Osteoblast (primary cell): Measurements from ENCODE around the gene ZNF22. TPM values are rescaled to one million over a fixed set of nuclear protein-coding genes. Genes with fewer than 3 reads are reported as not detected.
A peak's percentile ranks its signal among the peaks of the same experiment; 100 is the strongest.

ENCODE experiments used
- DNase-seq: peaks from one replicate; pipeline ENCODE4 v3.0.0; 2011; ENCODE audit warnings: low spot score, mixed read lengths; ENCODE audit not compliant: insufficient read length; ENCODE audit errors: missing footprints
- H2AFZ ChIP-seq: 2 replicates; pipeline ENCODE4 v1.6.0; 2011; ENCODE audit warnings: mild to moderate bottlenecking, low read length
- H3K27ac ChIP-seq: 2 replicates; pipeline ENCODE4 v1.5.1; 2011; ENCODE audit warnings: mild to moderate bottlenecking, low read depth, low read length, moderate library complexity
- H3K27me3 ChIP-seq: 2 replicates; pipeline ENCODE4 v1.6.0; 2012; ENCODE audit warnings: mild to moderate bottlenecking, control low read depth, inconsistent platforms, low read length, moderate library complexity; ENCODE audit not compliant: insufficient read depth
- H3K36me3 ChIP-seq: 2 replicates; pipeline ENCODE4 v1.5.1; 2011; ENCODE audit warnings: mild to moderate bottlenecking, low read length, control low read depth, moderate library complexity; ENCODE audit not compliant: insufficient read depth
- H3K4me1 ChIP-seq: 2 replicates; pipeline ENCODE4 v1.5.1; 2011; ENCODE audit warnings: mild to moderate bottlenecking, low read length, control low read depth, moderate library complexity; ENCODE audit not compliant: insufficient read depth
- H3K4me2 ChIP-seq: 2 replicates; pipeline ENCODE4 v1.6.0; 2011; ENCODE audit warnings: mild to moderate bottlenecking, low read length; ENCODE audit not compliant: insufficient read depth
- H3K4me3 ChIP-seq: fragments of 200-600 bp; sonication (generic); 3 replicates; pipeline ENCODE4 v1.5.1; 2012; ENCODE audit warnings: mild to moderate bottlenecking, low read length, inconsistent platforms; ENCODE audit not compliant: insufficient read depth
- H3K79me2 ChIP-seq: 2 replicates; pipeline ENCODE4 v1.6.0; 2012; ENCODE audit warnings: mild to moderate bottlenecking, low read length, control low read depth, inconsistent platforms; ENCODE audit not compliant: insufficient read depth
- H3K9me3 ChIP-seq: 2 replicates; pipeline ENCODE4 v1.5.1; 2011; ENCODE audit warnings: low read depth, low read length, control low read depth
- H4K20me1 ChIP-seq: 2 replicates; pipeline ENCODE4 v1.6.0; 2012; ENCODE audit warnings: mild to moderate bottlenecking, low read length, control low read depth; ENCODE audit not compliant: insufficient read depth
- total RNA-seq: library from RNA; depleted of rRNA; stranded (reverse); fragments of >200 nt; gene quantifications from 2 replicates; pipeline ENCODE4 v1.2.3, GENCODE V29; 2012
- TF ChIP-seq, protein P1 (sequence below): IDR thresholded peaks from 2 replicates; pipeline ENCODE4 v1.5.1; 2011; ENCODE audit warnings: mild to moderate bottlenecking, low read depth, low read length, moderate library complexity; ENCODE audit errors: extremely low read depth

The ZNF22 gene
- total RNA-seq, 1 donor: 13.8 TPM

DNA sequence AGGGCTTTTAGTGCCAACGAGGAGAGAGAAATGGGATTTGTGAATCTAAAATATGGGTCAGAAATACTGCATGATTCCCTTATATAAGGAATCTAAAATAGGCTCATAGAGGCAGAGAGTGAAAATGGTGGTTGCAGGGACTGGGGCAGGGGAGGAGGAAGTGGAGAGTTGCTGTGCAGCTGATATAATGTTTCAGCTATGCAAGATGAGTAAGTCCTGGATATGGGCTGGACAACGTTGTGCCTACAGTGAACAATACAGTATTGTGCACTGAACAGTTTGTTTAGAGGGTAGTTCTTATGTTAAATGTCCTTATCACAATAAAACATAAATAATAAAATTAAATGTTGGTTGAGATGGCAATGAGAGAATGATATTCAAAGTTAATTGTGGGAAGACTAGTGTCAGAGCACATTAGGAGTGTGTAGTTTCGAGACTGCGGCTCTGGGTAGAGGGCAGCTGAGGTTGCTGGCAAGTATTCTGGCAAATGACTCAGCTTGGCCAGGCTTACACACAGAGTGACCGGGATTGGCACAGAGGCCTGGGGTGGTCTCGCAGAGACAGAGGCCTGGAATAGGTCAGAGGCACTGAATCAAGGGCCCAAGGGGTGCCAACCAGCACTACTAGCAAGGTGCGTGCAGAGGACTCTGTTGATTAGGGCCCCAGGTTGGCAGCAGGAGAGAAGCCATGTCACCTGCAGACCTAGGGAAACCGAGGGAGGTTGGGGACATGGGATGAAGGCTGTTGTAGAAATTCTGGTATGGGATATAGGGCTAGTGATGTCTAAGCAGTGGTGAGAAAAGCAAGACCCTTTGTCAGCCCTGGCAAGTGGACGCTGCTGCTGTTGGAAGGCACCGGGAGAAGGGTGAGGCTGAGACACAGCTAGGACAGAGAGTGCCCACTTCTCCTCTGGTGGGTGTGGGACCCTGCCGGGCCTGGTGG lies 19.3 kb upstream of the ZNF22 start:
- TF ChIP-seq, protein P1, sequence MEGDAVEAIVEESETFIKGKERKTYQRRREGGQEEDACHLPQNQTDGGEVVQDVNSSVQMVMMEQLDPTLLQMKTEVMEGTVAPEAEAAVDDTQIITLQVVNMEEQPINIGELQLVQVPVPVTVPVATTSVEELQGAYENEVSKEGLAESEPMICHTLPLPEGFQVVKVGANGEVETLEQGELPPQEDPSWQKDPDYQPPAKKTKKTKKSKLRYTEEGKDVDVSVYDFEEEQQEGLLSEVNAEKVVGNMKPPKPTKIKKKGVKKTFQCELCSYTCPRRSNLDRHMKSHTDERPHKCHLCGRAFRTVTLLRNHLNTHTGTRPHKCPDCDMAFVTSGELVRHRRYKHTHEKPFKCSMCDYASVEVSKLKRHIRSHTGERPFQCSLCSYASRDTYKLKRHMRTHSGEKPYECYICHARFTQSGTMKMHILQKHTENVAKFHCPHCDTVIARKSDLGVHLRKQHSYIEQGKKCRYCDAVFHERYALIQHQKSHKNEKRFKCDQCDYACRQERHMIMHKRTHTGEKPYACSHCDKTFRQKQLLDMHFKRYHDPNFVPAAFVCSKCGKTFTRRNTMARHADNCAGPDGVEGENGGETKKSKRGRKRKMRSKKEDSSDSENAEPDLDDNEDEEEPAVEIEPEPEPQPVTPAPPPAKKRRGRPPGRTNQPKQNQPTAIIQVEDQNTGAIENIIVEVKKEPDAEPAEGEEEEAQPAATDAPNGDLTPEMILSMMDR: no peak

DNA sequence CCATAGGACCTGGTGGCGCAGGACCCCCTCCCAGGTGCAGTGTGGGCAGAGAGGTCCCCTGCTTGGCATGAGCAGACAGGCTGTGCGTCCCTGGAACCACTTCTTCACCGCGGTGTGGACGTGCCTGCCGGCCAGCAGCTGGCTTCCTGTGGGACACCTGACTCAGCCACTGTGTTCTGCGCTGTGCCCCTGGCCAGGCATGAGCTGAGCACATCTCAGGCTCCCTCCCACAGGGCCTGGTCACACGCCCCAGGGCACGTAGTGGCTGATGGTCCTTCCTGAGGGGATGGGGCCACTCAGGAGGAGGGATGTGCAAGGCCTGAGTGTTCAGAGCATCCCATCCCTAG lies 18.6 kb upstream of the ZNF22 start:
- H3K36me3 ChIP-seq: no peaks in the 10 kb centered on the region
- no peaks in the 10 kb centered on the region for H4K20me1 ChIP-seq
- peak; percentile 72 for DNase-seq
- no peaks in the 10 kb centered on the region for H3K27me3 ChIP-seq
- H3K4me1 ChIP-seq: peaks cover 55% of the 10 kb centered on the region
- no peaks in the 10 kb centered on the region for H3K9me3 ChIP-seq
- TF ChIP-seq, protein P1: no peak
- H3K27ac ChIP-seq: peak overlapping the region; percentile 94
- peak overlapping the region; percentile 64 for H2AFZ ChIP-seq
- no peak overlapping the region for H3K4me3 ChIP-seq
- H3K4me2 ChIP-seq: peak overlapping the region; percentile 72
- H3K79me2 ChIP-seq: peaks cover 15% of the 10 kb centered on the region

More for the DNA sequence above, 19.3 kb upstream of the ZNF22 start:
- peak; percentile 94 for DNase-seq
- Histone ChIP-seq H3K36me3 (no peaks in the 10 kb centered on the region), H2AFZ (peak overlapping the region; percentile 77), H3K4me2 (peak overlapping the region; percentile 72), H3K9me3 (no peaks in the 10 kb centered on the region), H4K20me1 (no peaks in the 10 kb centered on the region), H3K79me2 (peaks cover 18% of the 10 kb centered on the region), H3K27ac (peak overlapping the region; percentile 94), H3K4me1 (peaks cover 62% of the 10 kb centered on the region), H3K27me3 (no peaks in the 10 kb centered on the region), H3K4me3 (peak overlapping the region; percentile 32)

DNA sequence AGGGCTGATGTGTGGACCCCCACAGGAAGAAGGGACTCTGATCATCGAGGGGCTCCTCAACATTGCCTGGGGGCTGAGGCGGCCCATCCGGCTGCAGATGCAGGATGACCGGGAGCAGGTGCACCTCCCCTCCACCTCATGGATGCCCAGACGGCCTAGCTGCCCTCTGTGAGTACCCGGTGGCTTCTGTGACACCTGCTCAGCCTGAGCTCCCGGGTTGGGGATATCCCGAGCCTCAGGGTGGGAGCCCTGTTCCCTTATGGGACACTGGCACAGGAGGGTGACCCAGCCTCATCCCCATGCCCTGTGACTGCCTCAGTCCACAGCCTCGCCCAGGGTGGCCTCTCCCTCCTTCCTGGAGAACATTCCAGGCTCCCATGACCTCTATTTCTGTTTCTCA lies 18.2 kb upstream of the ZNF22 start:
- TF ChIP-seq, protein P1: no peak
- H3K9me3 ChIP-seq: no peaks in the 10 kb centered on the region
- no peak overlapping the region for H3K4me3 ChIP-seq
- H3K27ac ChIP-seq: peak overlapping the region; percentile 94
- H3K27me3 ChIP-seq: no peaks in the 10 kb centered on the region
- peaks cover 51% of the 10 kb centered on the region for H3K4me1 ChIP-seq
- no peak overlapping the region for H2AFZ ChIP-seq
- no peaks in the 10 kb centered on the region for H4K20me1 ChIP-seq
- peak; percentile 69 for DNase-seq
- no peak overlapping the region for H3K4me2 ChIP-seq
- H3K36me3 ChIP-seq: no peaks in the 10 kb centered on the region
- peaks cover 11% of the 10 kb centered on the region for H3K79me2 ChIP-seq
